Esophagus squamous epithelium (tissue), 5 donors: ENCODE data around the gene SLC39A13. TPM values are rescaled to one million over a fixed set of nuclear protein-coding genes. Genes with fewer than 3 reads are reported as not detected.

ENCODE experiments used
- DNase-seq: peaks from one replicate; lab custom pipeline; 2025; lab: John Stamatoyannopoulos, UW
- H3K27ac ChIP-seq, 4 donors: fragments of 200-600 bp; sonication (generic); one replicate each; pipeline ENCODE4 v1.5.1; 2016 to 2019; ENCODE audit warnings: mild to moderate bottlenecking in 1 of 4
- H3K27me3 ChIP-seq, 4 donors: fragments of 200-600 bp; sonication (generic); 1 replicate in 3 of 4; 2 replicates in 1 of 4; pipeline versions ENCODE4 v1.5.1 to v1.6.0; 2017 to 2021; ENCODE audit warnings: antibody characterized with exemption in 1 of 4
- H3K36me3 ChIP-seq, 3 donors: fragments of 200-600 bp; sonication (generic); one replicate each; pipeline ENCODE4 v1.5.1; 2016 to 2019
- H3K4me1 ChIP-seq, 3 donors: fragments of 200-600 bp; sonication (generic); one replicate each; pipeline ENCODE4 v1.5.1; 2017 to 2019
- H3K4me3 ChIP-seq, 4 donors: fragments of 200-600 bp; sonication (generic); 1 replicate in 3 of 4; 2 replicates in 1 of 4; pipeline ENCODE4 v1.5.1; 2016 to 2019; ENCODE audit warnings: mild to moderate bottlenecking in 2 of 4, moderate library complexity in 1 of 4
- H3K9me3 ChIP-seq, 3 donors: fragments of 200-600 bp; sonication (generic); one replicate each; pipeline ENCODE4 v1.5.1; 2016 to 2019
- CTCF ChIP-seq, 6 experiments: fragments of 450-650 bp in 4 of 6; fragments of 200-600 bp in 2 of 6; sonication (generic) in 2 of 6; IDR thresholded peaks; one replicate each; pipeline ENCODE4 v1.5.1; 2016 to 2019; ENCODE audit warnings: antibody characterized with exemption in 6 of 6, mild to moderate bottlenecking in 4 of 6, moderate library complexity in 4 of 6
- POLR2A ChIP-seq, 4 donors: fragments of 450-650 bp; IDR thresholded peaks; one replicate each; pipeline ENCODE4 v1.6.1; 2017; ENCODE audit warnings: antibody characterized with exemption in 4 of 4, mild to moderate bottlenecking in 4 of 4, moderate library complexity in 3 of 4
- WGBS, 2 donors: methylation state at CpG; one replicate each; pipeline ENCODE4 v1.1.5; 2018; 5-methylcytosine and 5-hydroxymethylcytosine counted together
- intact Hi-C: fragments of 100-400 bp; cut with DNase I; formaldehyde crosslinking; loops from one replicate; pipeline ENCODE4 v1.15.0; 2022
- total RNA-seq, 4 donors: library from RNA; depleted of rRNA; stranded (reverse); fragments of >200 nt; gene quantifications; one replicate each; pipeline ENCODE4 v1.1.0, GENCODE V29; 2016
- donor health status: DM: yes; HTN: yes; CAD: no.

SLC39A13 gene
- total RNA-seq, 4 donors from 2014 or later, result 10.9 to 44.3 (median 13.8) TPM

GRCh38 chr11:47437746-47438418 lies 29.5 kb downstream of the SLC39A13 start:
- no peaks in the 10 kb centered on the region for H3K27me3 ChIP-seq
- TF ChIP-seq CTCF (IDR thresholded peaks at IDR 0.05), result no peak
- TF ChIP-seq POLR2A (IDR thresholded peaks at IDR 0.05), result no peak
- no peaks in the 10 kb centered on the region for H3K9me3 ChIP-seq
- peaks cover 0 to 15% (median 4%) of the 10 kb centered on the region in 3 donors for H3K4me1 ChIP-seq
- no peak for DNase-seq
- no peak overlapping the region for H3K27ac ChIP-seq
- intact Hi-C loops, result no loop called here
- no peaks in the 10 kb centered on the region for H3K36me3 ChIP-seq
- no peak overlapping the region for H3K4me3 ChIP-seq
- WGBS, 2 donors, result 35 to 52% methylated on average over 6 to 12 of the region's 16 CpGs

GRCh38 chr11:47438721-47439120 lies 30.3 kb downstream of the SLC39A13 start:
- WGBS, 2 donors, result 94 to 100% methylated on average over 1 to 13 of the region's 18 CpGs
- peaks cover 0 to 15% (median 4%) of the 10 kb centered on the region in 3 donors for H3K4me1 ChIP-seq
- no peaks in the 10 kb centered on the region for H3K9me3 ChIP-seq
- H3K27ac ChIP-seq, result no peak overlapping the region
- DNase-seq, result no peak
- no peaks in the 10 kb centered on the region for H3K36me3 ChIP-seq
- TF ChIP-seq POLR2A (IDR thresholded peaks at IDR 0.05), result no peak
- no peak for TF ChIP-seq CTCF (IDR thresholded peaks at IDR 0.05)
- intact Hi-C loops, result no loop called here
- H3K4me3 ChIP-seq, result no peak overlapping the region
- H3K27me3 ChIP-seq, result no peaks in the 10 kb centered on the region

- 70 to 83% methylated on average over 1 of the region's 2 CpGs for WGBS, 2 donors
- intact Hi-C loops, result no loop called here
These were observed 31.7 kb downstream of the SLC39A13 start for GRCh38 chr11:47440054-47440476.

GRCh38 chr11:47441421-47441820 lies 33.0 kb downstream of the SLC39A13 start:
- DNase-seq, result no peak
- Histone ChIP-seq H3K27ac (no peak overlapping the region), H3K36me3 (no peaks in the 10 kb centered on the region), H3K27me3 (no peaks in the 10 kb centered on the region), H3K4me3 (no peak overlapping the region), H3K4me1 (peaks cover 0 to 6% (median 0%) of the 10 kb centered on the region in 3 donors), H3K9me3 (no peaks in the 10 kb centered on the region)
- intact Hi-C loops, result no loop called here
- 79% methylated on average over 10 of the region's 12 CpGs; no CpG with 5 or more reads in 1 of the 2 donors for WGBS, 2 donors
- no peak for TF ChIP-seq CTCF (IDR thresholded peaks at IDR 0.05)
- TF ChIP-seq POLR2A (IDR thresholded peaks at IDR 0.05), result no peak

More at GRCh38 chr11:47440054-47440476, 31.7 kb downstream of the SLC39A13 start:
- Histone ChIP-seq H3K27me3 (no peaks in the 10 kb centered on the region), H3K27ac (no peak overlapping the region), H3K4me1 (peaks cover 0 to 6% (median 0%) of the 10 kb centered on the region in 3 donors), H3K36me3 (no peaks in the 10 kb centered on the region), H3K4me3 (no peak overlapping the region), H3K9me3 (no peaks in the 10 kb centered on the region)
- no peak for DNase-seq
- TF ChIP-seq POLR2A (IDR thresholded peaks at IDR 0.05) (no peak), CTCF (IDR thresholded peaks at IDR 0.05) (no peak)

- TF ChIP-seq POLR2A (IDR thresholded peaks at IDR 0.05), result no peak
- no peak for TF ChIP-seq CTCF (IDR thresholded peaks at IDR 0.05)
- 80% methylated on average over 1 of the region's 8 CpGs; no CpG with 5 or more reads in 1 of the 2 donors for WGBS, 2 donors
- intact Hi-C loops, result no loop called here
These were observed 34.1 kb downstream of the SLC39A13 start for GRCh38 chr11:47442514-47442913.

More at GRCh38 chr11:47442514-47442913, 34.1 kb downstream of the SLC39A13 start:
- Histone ChIP-seq H3K27me3 (no peaks in the 10 kb centered on the region), H3K36me3 (no peaks in the 10 kb centered on the region), H3K4me1 (peaks cover 0 to 6% (median 0%) of the 10 kb centered on the region in 3 donors), H3K4me3 (no peak overlapping the region), H3K27ac (no peak overlapping the region), H3K9me3 (no peaks in the 10 kb centered on the region)
- DNase-seq, result no peak
